HG03354 (cell line): ENCODE measurements around the gene DVL1.
A peak's percentile ranks its signal among the peaks of the same experiment; 100 is the strongest.

ENCODE experiments used
- ATAC-seq: cut with Tn5 transposase; IDR thresholded peaks from one replicate; pipeline ENCODE4 v1.9.1; 2021; ENCODE audit warnings: mild to moderate bottlenecking; ENCODE audit not compliant: unreplicated experiment, poor library complexity, severe bottlenecking

Gene DVL1

DNA sequence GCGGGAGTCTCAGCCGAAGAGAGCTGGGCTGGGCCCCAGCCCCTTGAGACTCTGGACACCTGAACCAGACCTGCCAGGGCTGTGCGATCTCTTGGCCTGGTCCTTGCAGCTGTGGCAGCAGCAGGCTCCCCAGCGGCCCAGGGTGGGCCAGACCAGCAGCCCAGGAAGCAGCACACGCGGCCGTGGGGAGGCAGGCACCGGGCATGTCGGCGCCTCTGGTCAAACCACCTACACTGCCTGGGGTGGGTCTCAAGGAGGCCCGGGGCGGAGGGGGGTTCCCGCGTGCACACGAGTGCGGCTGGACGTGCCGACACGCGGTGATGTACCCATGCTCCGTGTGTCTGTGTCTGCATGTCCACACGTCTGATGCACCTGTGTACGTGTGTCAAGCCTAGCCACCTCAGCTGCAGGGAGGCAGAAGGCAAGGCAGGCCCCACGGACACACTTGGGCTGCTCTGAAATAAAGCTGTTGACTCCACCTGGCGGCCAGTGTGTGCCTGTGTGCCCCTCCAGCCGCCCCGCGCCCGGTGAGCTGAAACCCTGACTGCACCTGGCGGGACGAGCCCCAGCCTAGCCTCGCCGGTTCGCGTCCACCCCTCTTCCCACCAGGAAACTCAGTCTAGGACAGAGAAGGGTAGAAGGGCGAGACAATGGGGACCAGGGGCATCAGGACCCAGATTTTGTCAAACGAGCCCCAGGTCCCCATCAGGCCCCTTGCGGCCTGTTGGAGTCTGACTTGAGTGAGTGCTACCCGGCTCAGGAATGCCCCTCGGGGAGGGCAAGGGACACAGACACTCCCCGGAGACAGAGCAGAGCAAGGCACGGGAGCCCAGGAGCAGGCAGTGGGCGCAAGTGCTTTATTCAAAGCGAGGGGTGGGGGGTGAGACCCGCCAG is 57.4 kb downstream of the DVL1 start:
- ATAC-seq, result peak; percentile 66

DNA sequence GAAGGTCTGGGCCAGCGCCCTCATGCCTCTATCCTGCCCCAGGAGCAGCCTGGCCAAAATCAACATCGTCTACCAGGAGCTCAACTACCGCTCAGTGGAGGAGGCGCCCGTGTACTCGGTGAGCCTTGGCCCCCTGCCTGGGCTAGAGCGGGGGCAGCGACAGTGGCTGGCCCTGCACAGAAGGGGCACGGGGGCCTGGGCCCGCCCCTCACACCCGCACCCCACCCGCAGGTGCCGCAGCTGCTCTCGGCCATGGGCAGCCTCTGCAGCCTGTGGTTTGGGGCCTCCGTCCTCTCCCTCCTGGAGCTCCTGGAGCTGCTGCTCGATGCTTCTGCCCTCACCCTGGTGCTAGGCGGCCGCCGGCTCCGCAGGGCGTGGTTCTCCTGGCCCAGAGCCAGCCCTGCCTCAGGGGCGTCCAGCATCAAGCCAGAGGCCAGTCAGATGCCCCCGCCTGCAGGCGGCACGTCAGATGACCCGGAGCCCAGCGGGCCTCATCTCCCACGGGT is 58.1 kb downstream of the DVL1 start:
- no peak for ATAC-seq

DNA sequence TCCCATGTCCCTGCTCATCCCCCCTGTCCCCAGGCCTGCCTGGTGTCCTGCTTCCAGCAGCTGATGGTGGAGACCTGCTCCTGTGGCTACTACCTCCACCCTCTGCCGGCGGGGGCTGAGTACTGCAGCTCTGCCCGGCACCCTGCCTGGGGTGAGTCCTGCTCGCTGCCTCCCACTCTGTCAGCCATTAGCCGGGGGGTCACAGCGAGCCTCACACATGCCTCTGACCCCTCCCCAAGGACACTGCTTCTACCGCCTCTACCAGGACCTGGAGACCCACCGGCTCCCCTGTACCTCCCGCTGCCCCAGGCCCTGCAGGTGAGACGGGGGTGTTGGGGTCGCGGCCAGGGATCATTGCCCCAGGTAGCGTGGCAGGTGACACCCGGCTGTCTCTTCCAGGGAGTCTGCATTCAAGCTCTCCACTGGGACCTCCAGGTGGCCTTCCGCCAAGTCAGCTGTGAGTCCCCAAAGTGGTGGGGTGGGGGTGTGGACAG is 58.9 kb downstream of the DVL1 start:
- no peak for ATAC-seq

DNA sequence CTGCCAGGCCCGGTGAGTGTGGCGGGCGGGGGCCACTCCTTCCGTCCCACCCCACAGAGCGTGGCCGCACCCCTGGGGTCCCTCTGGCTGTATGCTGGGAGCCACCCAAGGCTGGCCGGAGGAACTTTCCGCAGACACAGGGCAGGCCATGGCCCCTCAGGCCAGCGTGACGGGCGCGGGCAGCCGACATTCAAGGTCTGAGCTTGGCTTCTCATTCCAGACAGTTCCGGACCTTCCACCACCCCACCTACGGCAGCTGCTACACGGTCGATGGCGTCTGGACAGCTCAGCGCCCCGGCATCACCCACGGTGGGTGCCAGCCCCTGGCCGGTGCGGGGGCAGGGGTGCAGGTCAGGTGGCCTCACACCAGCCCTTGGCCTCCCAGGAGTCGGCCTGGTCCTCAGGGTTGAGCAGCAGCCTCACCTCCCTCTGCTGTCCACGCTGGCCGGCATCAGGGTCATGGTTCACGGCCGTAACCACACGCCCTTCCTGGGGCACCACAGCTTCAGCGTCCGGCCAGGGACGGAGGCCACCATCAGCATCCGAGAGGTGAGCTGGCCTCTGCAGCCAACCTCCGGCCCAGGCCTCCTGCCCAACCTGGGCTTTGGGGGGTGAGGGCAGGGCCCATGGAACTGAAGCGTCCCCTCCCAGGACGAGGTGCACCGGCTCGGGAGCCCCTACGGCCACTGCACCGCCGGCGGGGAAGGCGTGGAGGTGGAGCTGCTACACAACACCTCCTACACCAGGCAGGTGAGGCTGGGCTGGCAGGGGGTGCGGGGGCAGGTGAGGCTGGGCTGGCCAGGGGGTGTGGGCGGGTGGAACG is 61.7 kb downstream of the DVL1 start:
- ATAC-seq, result no peak

DNA sequence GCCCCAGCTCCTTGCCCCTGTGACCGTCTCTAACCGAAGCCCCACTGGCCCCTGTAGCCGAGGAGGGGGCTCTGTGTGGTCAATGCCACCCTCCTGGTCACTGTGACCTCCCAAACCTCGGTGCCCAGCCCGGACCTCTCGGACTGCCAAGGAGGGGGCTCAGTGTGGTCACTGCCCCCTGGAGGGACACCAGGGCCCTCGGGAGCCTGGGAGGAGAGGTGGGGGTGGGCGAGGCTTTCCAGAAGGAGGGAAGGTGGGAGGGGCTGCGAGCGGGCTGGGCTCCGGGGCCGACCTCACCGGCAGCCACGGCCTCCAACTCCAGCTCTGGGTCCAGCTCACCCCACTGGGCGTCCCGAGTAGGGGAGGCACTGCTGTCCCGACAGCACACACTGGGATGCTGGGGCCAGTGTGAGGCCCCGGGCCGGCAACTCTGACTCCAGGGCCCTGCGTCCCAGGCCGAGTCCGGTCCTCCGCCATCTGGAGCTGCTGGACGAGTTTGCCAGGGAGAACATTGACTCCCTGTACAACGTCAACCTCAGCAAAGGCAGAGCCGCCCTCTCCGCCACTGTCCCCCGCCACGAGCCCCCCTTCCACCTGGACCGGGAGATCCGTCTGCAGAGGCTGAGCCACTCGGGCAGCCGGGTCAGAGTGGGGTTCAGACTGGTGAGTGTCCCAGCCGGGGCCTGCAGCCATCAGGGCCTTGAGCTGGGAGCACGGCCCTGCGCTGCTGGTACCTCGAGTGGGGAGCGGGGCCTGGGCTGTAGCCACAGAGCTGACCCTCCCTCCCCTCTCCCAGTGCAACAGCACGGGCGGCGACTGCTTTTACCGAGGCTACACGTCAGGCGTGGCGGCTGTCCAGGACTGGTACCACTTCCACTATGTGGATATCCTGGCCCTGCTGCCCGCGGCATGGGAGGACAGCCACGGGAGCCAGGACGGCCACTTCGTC is 62.6 kb downstream of the DVL1 start:
- ATAC-seq, result no peak

DNA sequence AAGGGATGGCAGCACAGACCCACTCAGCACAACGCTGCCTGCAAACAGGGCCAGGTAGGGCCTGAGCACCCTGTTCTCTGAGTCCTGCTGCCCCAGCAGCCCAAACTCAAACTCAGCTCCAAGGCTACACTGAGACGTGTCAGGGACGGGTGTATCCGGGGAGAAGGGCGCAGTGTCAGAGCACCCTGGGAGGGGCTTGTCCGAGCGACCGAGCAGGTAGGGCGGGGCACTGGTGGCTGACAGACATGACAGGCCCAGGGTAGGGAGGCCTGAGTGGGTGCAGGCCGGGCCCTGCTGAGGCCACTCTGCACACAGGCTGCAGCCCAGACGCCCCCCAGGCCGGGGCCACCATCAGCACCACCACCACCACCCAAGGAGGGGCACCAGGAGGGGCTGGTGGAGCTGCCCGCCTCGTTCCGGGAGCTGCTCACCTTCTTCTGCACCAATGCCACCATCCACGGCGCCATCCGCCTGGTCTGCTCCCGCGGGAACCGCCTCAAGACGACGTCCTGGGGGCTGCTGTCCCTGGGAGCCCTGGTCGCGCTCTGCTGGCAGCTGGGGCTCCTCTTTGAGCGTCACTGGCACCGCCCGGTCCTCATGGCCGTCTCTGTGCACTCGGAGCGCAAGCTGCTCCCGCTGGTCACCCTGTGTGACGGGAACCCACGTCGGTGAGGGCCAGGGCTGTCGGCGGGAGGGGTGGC is 63.5 kb downstream of the DVL1 start:
- no peak for ATAC-seq
